GM23338 (cell line): Measurements from ENCODE around the gene TEPSIN. TPM values are rescaled to one million over a fixed set of nuclear protein-coding genes. Genes with fewer than 3 reads are reported as not detected.

ENCODE experiments used
- ATAC-seq: fragments of 200-7000 bp; cut with Tn5 transposase; 3 replicates; pipeline ENCODE4 v1.9.1; 2020
- DNase-seq: peaks from one replicate; pipeline ENCODE4 v3.0.0-alpha.2; 2015; ENCODE audit warnings: low spot score
- H2AFZ ChIP-seq: fragments of 200-600 bp; sonication (generic); 2 replicates; pipeline ENCODE4 v1.8.0; 2016; ENCODE audit warnings: antibody characterized with exemption, mild to moderate bottlenecking, moderate library complexity
- H3F3A ChIP-seq: fragments of 200-600 bp; sonication (generic); replicated peaks from 2 replicates; pipeline ENCODE4 v1.8.0; 2017; ENCODE audit warnings: antibody characterized with exemption, mixed run types, low read depth
- H3K27ac ChIP-seq: fragments of 200-600 bp; sonication (generic); 2 replicates; pipeline ENCODE4 v1.6.1; 2016; ENCODE audit warnings: low read depth
- H3K27me3 ChIP-seq: fragments of 200-600 bp; sonication (generic); 2 replicates; pipeline ENCODE4 v1.8.0; 2016; ENCODE audit warnings: mild to moderate bottlenecking, mixed run types, moderate library complexity; ENCODE audit not compliant: insufficient read depth
- H3K36me3 ChIP-seq: fragments of 200-600 bp; sonication (generic); 2 replicates; pipeline ENCODE4 v1.8.0; 2016; ENCODE audit warnings: mild to moderate bottlenecking; ENCODE audit not compliant: insufficient read depth
- H3K4me1 ChIP-seq: fragments of 200-600 bp; sonication (generic); 2 replicates; pipeline ENCODE4 v1.8.0; 2016; ENCODE audit warnings: mild to moderate bottlenecking, moderate library complexity; ENCODE audit not compliant: insufficient read depth
- H3K4me2 ChIP-seq: fragments of 200-600 bp; sonication (generic); 2 replicates; pipeline ENCODE4 v1.7.1; 2017; ENCODE audit warnings: mixed run types
- H3K4me3 ChIP-seq: fragments of 200-600 bp; sonication (generic); 2 replicates; pipeline ENCODE4 v1.6.1; 2016; ENCODE audit warnings: mixed run types
- H3K79me2 ChIP-seq: fragments of 200-600 bp; sonication (generic); replicated peaks from 2 replicates; pipeline ENCODE4 v1.8.0; 2017; ENCODE audit warnings: mild to moderate bottlenecking; ENCODE audit not compliant: insufficient read depth
- H3K9me2 ChIP-seq: fragments of 200-600 bp; sonication (generic); 2 replicates; pipeline ENCODE4 v1.8.0; 2017; ENCODE audit not compliant: insufficient read depth
- H4K20me1 ChIP-seq: fragments of 200-600 bp; sonication (generic); replicated peaks from 2 replicates; pipeline ENCODE4 v1.8.0; 2017; ENCODE audit warnings: mild to moderate bottlenecking; ENCODE audit not compliant: insufficient read depth
- H3K27ac Mint-ChIP-seq: 2 replicates; pipeline ENCODE4 v1.8.0; 2020; ENCODE audit warnings: inconsistent platforms, mild to moderate bottlenecking, moderate library complexity, mixed read lengths
- H3K27me3 Mint-ChIP-seq: 3 replicates; pipeline ENCODE4 v1.8.0; 2022; ENCODE audit warnings: low read depth, mild to moderate bottlenecking, moderate library complexity, mixed read lengths, inconsistent platforms; ENCODE audit not compliant: insufficient read depth, poor library complexity
- H3K36me3 Mint-ChIP-seq: 3 replicates; pipeline ENCODE4 v1.8.0; 2021; ENCODE audit warnings: low read depth, mild to moderate bottlenecking, inconsistent platforms, moderate library complexity, mixed read lengths
- H3K4me1 Mint-ChIP-seq: 3 replicates; pipeline ENCODE4 v1.8.0; 2020; ENCODE audit warnings: mild to moderate bottlenecking, inconsistent platforms, mixed read lengths
- H3K4me3 Mint-ChIP-seq: 3 replicates; pipeline ENCODE4 v1.8.0; 2021; ENCODE audit warnings: moderate library complexity, mild to moderate bottlenecking, inconsistent platforms, mixed read lengths
- H3K9me3 Mint-ChIP-seq: 3 replicates; pipeline ENCODE4 v1.8.0; 2020; ENCODE audit warnings: moderate library complexity, mild to moderate bottlenecking, inconsistent platforms, mixed read lengths
- ETS1 ChIP-seq: IDR thresholded peaks from 2 replicates; pipeline ENCODE4 v1.6.1; 2016; ENCODE audit warnings: antibody characterized with exemption
- EZH2 ChIP-seq: fragments of 200-600 bp; sonication (generic); IDR thresholded peaks from one replicate; pipeline ENCODE4 v1.8.0; 2017; ENCODE audit warnings: antibody characterized with exemption, mild to moderate bottlenecking, low read depth; ENCODE audit not compliant: unreplicated experiment
- EZH2phosphoT487 ChIP-seq: fragments of 200-600 bp; sonication (generic); IDR thresholded peaks from one replicate; pipeline ENCODE4 v1.8.1; 2018; ENCODE audit warnings: antibody characterized with exemption; ENCODE audit not compliant: unreplicated experiment
- NANOG ChIP-seq: IDR thresholded peaks from 2 replicates; pipeline ENCODE4 v1.6.1; 2016; ENCODE audit warnings: antibody characterized with exemption, borderline replicate concordance
- POLR2AphosphoS5 ChIP-seq: IDR thresholded peaks from 2 replicates; pipeline ENCODE4 v1.6.1; 2016; ENCODE audit warnings: antibody characterized with exemption, low read depth
- STAT1 ChIP-seq: IDR thresholded peaks from one replicate; pipeline ENCODE4 v1.6.1; 2016; ENCODE audit warnings: antibody characterized with exemption; ENCODE audit not compliant: unreplicated experiment
- ZNF331 ChIP-seq: fragments of 250-450 bp; sonication (Bioruptor Pico); IDR thresholded peaks from 2 replicates; pipeline ENCODE4 v1.5.0; 2020; ENCODE audit warnings: low read depth, mild to moderate bottlenecking, moderate library complexity
- ZNF462 ChIP-seq: fragments of 250-450 bp; sonication (Bioruptor Pico); IDR thresholded peaks from 2 replicates; pipeline ENCODE4 v1.5.0; 2020; ENCODE audit warnings: mild to moderate bottlenecking, moderate library complexity
- polyA plus RNA-seq: library from polyadenylated mRNA; unstranded; fragments of >200 nt; fragmentation: Nextera tagmentation; extraction: Ambion mirVana; gene quantifications from 2 replicates; pipeline ENCODE4 v1.2.1, GENCODE V29; 2016
- total RNA-seq: library from RNA; depleted of rRNA; stranded (reverse); fragments of >200 nt; shearing (Covaris generic); gene quantifications from 2 replicates; pipeline ENCODE4 v1.2.3, GENCODE V29; 2014

TEPSIN gene
- total and polyA plus RNA-seq, 2 experiments from 2014 or later = 4.4 to 25.3 TPM

DNA sequence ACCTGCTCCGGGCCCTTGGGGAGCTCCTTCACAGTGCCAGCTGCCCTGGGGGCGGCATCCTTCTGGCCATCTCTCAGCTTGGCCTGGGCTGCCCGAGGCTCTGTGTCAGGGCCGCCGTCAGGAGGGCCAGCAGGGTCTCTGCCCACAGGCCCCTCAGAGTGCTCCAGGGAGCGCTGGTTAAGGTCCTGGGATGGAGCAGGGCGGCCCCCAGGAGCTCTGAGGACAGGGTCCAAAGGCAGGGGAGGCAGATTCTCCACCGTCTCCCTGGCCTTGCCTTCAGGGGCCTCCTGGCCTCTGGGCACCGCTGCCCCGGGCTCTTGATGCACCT lies 7.5 kb upstream of the TEPSIN start (continued):
- no peak for TF ChIP-seq ZNF462 (CRISPR knock-in tag)
- no peak for TF ChIP-seq ETS1
- TF ChIP-seq ZNF331 = no peak
- no peak for TF ChIP-seq EZH2phosphoT487
- no peak for TF ChIP-seq STAT1
- no peak for TF ChIP-seq NANOG
- TF ChIP-seq EZH2 = no peak
- TF ChIP-seq POLR2AphosphoS5 = no peak

DNA sequence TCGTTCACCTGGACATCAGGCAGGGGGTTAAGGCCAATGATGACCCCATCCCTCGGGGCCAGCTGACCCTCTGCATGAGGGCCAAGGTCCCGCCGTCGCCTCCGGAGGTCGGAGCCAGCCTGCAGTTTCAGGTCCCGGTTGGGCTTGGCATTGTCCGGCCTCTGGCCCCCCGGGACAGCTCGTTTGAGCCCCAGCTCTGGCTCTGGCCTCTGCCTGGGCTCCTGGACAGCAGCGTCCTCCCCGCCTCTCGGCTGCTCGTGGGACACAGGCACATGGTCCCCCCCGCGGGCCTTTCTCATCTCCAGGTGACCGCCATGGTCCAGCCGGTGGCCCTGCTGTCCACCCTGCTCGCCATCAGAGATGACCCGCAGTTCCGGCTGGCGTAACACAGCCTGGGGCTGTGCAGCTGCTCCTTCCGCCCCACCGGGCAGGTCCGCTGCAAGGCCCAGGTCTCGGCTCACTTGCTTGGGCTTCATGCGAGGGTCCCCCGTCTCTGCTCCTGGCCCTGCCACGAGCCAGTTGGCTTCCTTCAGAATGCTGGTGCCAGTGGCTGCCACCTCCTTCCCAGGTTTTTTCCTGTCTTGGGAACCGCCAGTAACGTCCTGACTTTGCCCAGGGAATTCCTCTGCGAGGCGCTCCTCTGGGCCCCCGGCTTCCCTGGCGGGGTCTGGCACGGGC lies 6.9 kb upstream of the TEPSIN start:
- H2AFZ ChIP-seq = no peak overlapping the region
- no peaks in the 10 kb centered on the region for H3K9me2 ChIP-seq
- no peak for ATAC-seq
- no peak for TF ChIP-seq ZNF462 (CRISPR knock-in tag)

More for the DNA sequence above, 6.9 kb upstream of the TEPSIN start:
- Histone ChIP-seq H3K79me2 (peaks cover 2% of the 10 kb centered on the region), H3K4me3 (no peak overlapping the region), H3F3A (peaks cover 7% of the 10 kb centered on the region; the same call in 1 of the 2 replicates), H3K36me3 (no peaks in the 10 kb centered on the region), H3K27ac (no peak overlapping the region), H4K20me1 (peaks cover 6% of the 10 kb centered on the region; the same call in 1 of the 2 replicates), H3K4me1 (no peaks in the 10 kb centered on the region; the same call in 1 of the 2 replicates), H3K4me2 (no peak overlapping the region), H3K27me3 (no peaks in the 10 kb centered on the region)
- peaks cover 3% of the 10 kb centered on the region; the same call in 2 of the 3 replicates for H3K9me3 Mint-ChIP-seq
- H3K4me3 Mint-ChIP-seq = no peak overlapping the region
- peaks cover 24% of the 10 kb centered on the region for H3K27me3 Mint-ChIP-seq
- peaks cover 19% of the 10 kb centered on the region for H3K4me1 Mint-ChIP-seq
- DNase-seq = no peak
- H3K36me3 Mint-ChIP-seq = peaks cover 20% of the 10 kb centered on the region
- H3K27ac Mint-ChIP-seq = no peak overlapping the region
